ENCODE measurements around the gene RARA. TPM values are rescaled to one million over a fixed set of nuclear protein-coding genes. Genes with fewer than 3 reads are reported as not detected.
"Not testable (repeated sequence)": the region's sequence is repeated elsewhere in the genome, so short reads cannot be mapped to it uniquely, and the experiment has no call there.

The RARA gene
- total RNA-seq, 2 donors from 2014 or later = 46.8 to 73.4 TPM

- Histone ChIP-seq H3K9me3 (no peaks in the 10 kb centered on the region), H3K27ac (no peak overlapping the region)
Measured at GRCh38 chr17:40366861-40367518, 58.0 kb downstream of the RARA start.

GRCh38 chr17:40367728-40368127 is 58.7 kb downstream of the RARA start:
- DNase-seq (ENCODE audit: low spot score); ATAC-seq (ENCODE audit: insufficient number of reproducible peaks, low FRiP score, low read depth); H3K27ac ChIP-seq; H3K36me3 ChIP-seq; H3K9me3 ChIP-seq; H3K27me3 ChIP-seq (replicated peaks; ENCODE audit: insufficient read depth); H3K4me3 ChIP-seq: not testable (repeated sequence)
- H3K4me1 ChIP-seq (ENCODE audit: control insufficient read depth in 1 of 2, low read depth in 2 of 2) = peaks cover 0 to 12% of the 10 kb centered on the region in 2 donors

More at GRCh38 chr17:40366861-40367518, 58.0 kb downstream of the RARA start:
- Histone ChIP-seq H3K4me1 (ENCODE audit: control insufficient read depth in 1 of 2, low read depth in 2 of 2) (peaks cover 0 to 12% of the 10 kb centered on the region in 2 donors), H3K4me3 (no peak overlapping the region), H3K36me3 (no peaks in the 10 kb centered on the region), H3K27me3 (replicated peaks; ENCODE audit: insufficient read depth) (no peaks in the 10 kb centered on the region)
- DNase-seq (ENCODE audit: low spot score) (no peak), ATAC-seq (ENCODE audit: insufficient number of reproducible peaks, low FRiP score, low read depth) (no peak)
- TF ChIP-seq, protein P1, sequence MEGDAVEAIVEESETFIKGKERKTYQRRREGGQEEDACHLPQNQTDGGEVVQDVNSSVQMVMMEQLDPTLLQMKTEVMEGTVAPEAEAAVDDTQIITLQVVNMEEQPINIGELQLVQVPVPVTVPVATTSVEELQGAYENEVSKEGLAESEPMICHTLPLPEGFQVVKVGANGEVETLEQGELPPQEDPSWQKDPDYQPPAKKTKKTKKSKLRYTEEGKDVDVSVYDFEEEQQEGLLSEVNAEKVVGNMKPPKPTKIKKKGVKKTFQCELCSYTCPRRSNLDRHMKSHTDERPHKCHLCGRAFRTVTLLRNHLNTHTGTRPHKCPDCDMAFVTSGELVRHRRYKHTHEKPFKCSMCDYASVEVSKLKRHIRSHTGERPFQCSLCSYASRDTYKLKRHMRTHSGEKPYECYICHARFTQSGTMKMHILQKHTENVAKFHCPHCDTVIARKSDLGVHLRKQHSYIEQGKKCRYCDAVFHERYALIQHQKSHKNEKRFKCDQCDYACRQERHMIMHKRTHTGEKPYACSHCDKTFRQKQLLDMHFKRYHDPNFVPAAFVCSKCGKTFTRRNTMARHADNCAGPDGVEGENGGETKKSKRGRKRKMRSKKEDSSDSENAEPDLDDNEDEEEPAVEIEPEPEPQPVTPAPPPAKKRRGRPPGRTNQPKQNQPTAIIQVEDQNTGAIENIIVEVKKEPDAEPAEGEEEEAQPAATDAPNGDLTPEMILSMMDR (IDR thresholded peaks at IDR 0.05) = no peak

DNA sequence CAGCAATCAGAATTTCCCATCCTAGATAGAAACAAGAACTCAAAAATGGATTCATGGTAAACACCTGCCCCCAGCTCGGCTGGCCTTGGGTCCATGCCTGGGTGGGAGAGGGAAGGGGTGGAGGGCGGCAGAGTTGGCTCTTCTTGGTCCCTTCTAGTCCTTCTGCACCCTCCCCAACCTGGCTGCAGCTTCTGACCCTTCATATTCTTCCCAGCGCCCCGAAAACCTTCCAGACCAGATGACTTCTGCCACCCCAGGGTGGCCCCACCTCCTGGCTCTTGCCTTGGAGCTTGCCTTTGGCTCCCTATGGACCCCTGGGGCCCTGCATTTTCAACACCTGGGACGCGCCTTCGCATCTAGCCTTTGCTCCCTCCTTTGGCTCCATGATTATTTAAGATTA is 60.9 kb downstream of the RARA start:
- H3K4me3 ChIP-seq = no peak overlapping the region
- H3K9me3 ChIP-seq = no peaks in the 10 kb centered on the region
- DNase-seq (ENCODE audit: low spot score) (no peak), ATAC-seq (ENCODE audit: insufficient number of reproducible peaks, low FRiP score, low read depth) (no peak)
- H3K36me3 ChIP-seq = no peaks in the 10 kb centered on the region
- no peaks in the 10 kb centered on the region for H3K4me1 ChIP-seq (ENCODE audit: control insufficient read depth in 1 of 2, low read depth in 2 of 2)
- H3K27me3 ChIP-seq (replicated peaks; ENCODE audit: insufficient read depth) = no peaks in the 10 kb centered on the region
- TF ChIP-seq, protein P1 (IDR thresholded peaks at IDR 0.05) = no peak
- no peak overlapping the region for H3K27ac ChIP-seq

DNA sequence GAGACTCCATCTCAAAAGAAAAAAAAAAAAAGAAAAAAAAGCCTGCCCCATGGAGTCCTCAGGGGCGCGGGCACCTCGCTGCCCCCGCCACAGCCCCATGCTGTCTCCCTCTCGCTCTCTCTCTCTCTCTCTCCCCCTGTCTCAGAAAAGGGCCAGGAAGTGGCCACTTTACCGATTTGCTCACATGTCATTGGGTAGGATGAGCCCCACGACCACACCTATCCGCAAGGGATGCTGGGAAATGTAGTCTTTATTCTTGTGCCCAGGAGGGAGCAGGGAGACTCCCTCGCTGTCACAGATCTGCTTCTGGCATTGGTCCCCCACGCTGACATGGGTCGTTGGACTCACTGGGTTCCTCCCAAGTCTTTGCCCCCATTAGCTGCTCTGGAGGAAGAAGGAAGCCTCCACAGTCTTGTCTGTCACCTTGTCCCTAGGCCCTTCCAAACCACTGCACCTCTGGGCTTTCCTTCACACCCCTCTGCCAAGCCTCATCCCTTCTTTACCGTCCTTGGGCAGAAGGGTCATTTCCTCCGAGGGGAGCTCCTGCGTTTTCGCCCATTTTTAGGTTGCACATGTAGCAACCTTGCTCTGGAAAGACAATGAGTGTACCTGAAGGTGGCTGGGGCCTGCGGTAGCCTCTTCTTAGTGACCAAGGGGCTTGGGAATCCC is 62.4 kb downstream of the RARA start:
- H3K4me1 ChIP-seq (ENCODE audit: control insufficient read depth in 1 of 2, low read depth in 2 of 2) = no peaks in the 10 kb centered on the region

DNA sequence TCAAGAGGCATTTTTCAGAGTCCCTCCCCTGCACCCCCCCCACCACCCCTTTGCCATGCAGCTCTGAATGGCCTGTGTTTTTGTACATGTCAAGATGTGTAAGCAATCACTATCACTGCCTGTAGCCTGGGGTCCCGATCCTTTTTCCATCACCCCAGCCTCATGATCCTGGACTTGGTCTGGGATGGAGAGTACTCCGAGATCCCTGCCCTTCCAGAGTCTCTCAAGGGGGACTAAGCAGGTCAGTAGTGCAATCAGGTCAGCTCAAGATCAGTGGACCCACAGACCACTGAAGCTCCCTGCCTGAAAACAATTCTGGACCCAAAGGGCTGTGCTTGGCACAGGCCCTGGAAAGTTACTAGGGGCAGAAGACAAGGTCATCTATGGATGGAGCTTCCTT is 63.1 kb downstream of the RARA start:
- TF ChIP-seq, protein P1 (IDR thresholded peaks at IDR 0.05) = no peak
- H3K27me3 ChIP-seq (replicated peaks; ENCODE audit: insufficient read depth) = no peaks in the 10 kb centered on the region
- no peaks in the 10 kb centered on the region for H3K36me3 ChIP-seq
- H3K27ac ChIP-seq = no peak overlapping the region
- H3K4me1 ChIP-seq (ENCODE audit: control insufficient read depth in 1 of 2, low read depth in 2 of 2) = no peaks in the 10 kb centered on the region
- DNase-seq (ENCODE audit: low spot score) = no peak
- H3K9me3 ChIP-seq = no peaks in the 10 kb centered on the region
- no peak overlapping the region for H3K4me3 ChIP-seq
- no peak for ATAC-seq (ENCODE audit: insufficient number of reproducible peaks, low FRiP score, low read depth)

More for the DNA sequence above, 62.4 kb downstream of the RARA start:
- H3K27me3 ChIP-seq (replicated peaks; ENCODE audit: insufficient read depth) = no peaks in the 10 kb centered on the region
- no peak overlapping the region for H3K27ac ChIP-seq
- DNase-seq (ENCODE audit: low spot score) (no peak), ATAC-seq (ENCODE audit: insufficient number of reproducible peaks, low FRiP score, low read depth) (no peak)
- no peaks in the 10 kb centered on the region for H3K9me3 ChIP-seq
- H3K4me3 ChIP-seq = no peak overlapping the region
- TF ChIP-seq, protein P1 (IDR thresholded peaks at IDR 0.05) = no peak
- H3K36me3 ChIP-seq = no peaks in the 10 kb centered on the region

DNA sequence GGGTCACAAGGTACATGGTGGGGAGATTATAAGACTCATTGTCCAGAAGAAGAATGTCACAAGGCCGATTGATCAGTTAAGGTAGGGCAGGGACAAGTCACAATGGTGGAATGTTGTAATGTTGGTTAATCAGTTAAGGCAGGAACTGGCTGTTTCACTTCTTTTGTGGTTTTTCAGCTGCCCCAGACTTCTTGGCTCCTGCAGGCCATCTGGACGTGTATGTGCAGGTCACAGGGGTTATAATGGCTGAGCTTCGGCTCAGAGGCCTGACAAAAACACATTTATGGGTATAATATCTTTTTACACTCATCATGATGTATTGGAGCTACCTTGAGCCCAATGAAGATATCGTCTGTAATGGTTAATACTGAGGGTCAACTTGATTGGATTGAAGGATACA is 63.7 kb downstream of the RARA start:
- not testable (repeated sequence) for H3K4me3 ChIP-seq; DNase-seq (ENCODE audit: low spot score); H3K9me3 ChIP-seq; H3K27me3 ChIP-seq (replicated peaks; ENCODE audit: insufficient read depth); H3K27ac ChIP-seq; H3K36me3 ChIP-seq; ATAC-seq (ENCODE audit: insufficient number of reproducible peaks, low FRiP score, low read depth); H3K4me1 ChIP-seq (ENCODE audit: control insufficient read depth in 1 of 2, low read depth in 2 of 2)

All from thoracic aorta (tissue), 2 donors.